Measurements from ENCODE around the gene SLC1A3. TPM values are rescaled to one million over a fixed set of nuclear protein-coding genes. Genes with fewer than 3 reads are reported as not detected.

SLC1A3 gene
- total RNA-seq, 2 donors from 2014 or later = 2.6 to 4.2 TPM

DNA sequence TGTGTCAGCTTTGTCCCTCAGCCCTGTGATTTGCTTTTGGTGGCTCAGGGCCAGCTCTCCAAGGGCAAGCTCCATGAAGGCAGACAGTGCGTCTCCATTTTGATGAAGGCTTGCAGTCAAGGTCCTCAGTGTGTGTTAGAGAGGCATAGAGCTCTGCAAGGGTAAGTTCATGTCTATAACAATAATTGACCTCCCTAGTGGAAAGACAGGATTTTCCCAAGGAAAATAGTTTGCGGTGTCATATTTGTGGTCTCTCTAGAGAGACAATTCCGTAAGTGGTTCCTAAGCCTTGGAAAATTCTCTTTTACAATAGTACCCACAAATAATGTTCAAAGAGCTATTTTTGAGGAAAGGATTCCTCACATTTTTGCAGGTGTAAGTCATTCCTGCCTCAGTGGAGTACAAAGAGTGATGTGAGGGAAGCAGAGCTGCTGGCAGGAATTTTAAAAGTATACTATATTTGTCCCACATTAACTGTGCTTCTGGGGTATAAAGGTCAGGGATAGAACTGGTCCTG lies 40.2 kb downstream of the SLC1A3 start:
- H3K27ac Mint-ChIP-seq = no peak overlapping the region
- H3K4me1 Mint-ChIP-seq = peaks cover 15% of the 10 kb centered on the region
- Histone ChIP-seq H3K27me3 (ENCODE audit: control insufficient read depth, insufficient read depth, low read length, poor library complexity, severe bottlenecking) (no peaks in the 10 kb centered on the region), H3K4me3 (ENCODE audit: low read length) (no peak overlapping the region), H3K36me3 (ENCODE audit: control insufficient read depth, insufficient read depth, low read length) (no peaks in the 10 kb centered on the region), H3K9me3 (ENCODE audit: control insufficient read depth, low read length) (no peaks in the 10 kb centered on the region), H3K9ac (ENCODE audit: extremely low read depth, low read length, poor library complexity, severe bottlenecking) (no peak overlapping the region), H3K4me1 (ENCODE audit: control insufficient read depth, insufficient read depth, low read length) (peaks cover 8% of the 10 kb centered on the region), H3K27ac (ENCODE audit: low read depth, low read length) (no peak overlapping the region)
- H3K27me3 Mint-ChIP-seq (ENCODE audit: insufficient read depth) = peaks cover under 1% of the 10 kb centered on the region
- no peak for DNase-seq
- no peaks in the 10 kb centered on the region for H3K36me3 Mint-ChIP-seq (ENCODE audit: low read depth)
- no peak overlapping the region for H3K4me3 Mint-ChIP-seq
- WGBS, 2 experiments (ENCODE audit: insufficient coverage in 1 of 2, insufficient read length in 1 of 2) = 90 to 96% methylated on average over 2 to 3 of the region's 3 CpGs
- TF ChIP-seq, protein P1, sequence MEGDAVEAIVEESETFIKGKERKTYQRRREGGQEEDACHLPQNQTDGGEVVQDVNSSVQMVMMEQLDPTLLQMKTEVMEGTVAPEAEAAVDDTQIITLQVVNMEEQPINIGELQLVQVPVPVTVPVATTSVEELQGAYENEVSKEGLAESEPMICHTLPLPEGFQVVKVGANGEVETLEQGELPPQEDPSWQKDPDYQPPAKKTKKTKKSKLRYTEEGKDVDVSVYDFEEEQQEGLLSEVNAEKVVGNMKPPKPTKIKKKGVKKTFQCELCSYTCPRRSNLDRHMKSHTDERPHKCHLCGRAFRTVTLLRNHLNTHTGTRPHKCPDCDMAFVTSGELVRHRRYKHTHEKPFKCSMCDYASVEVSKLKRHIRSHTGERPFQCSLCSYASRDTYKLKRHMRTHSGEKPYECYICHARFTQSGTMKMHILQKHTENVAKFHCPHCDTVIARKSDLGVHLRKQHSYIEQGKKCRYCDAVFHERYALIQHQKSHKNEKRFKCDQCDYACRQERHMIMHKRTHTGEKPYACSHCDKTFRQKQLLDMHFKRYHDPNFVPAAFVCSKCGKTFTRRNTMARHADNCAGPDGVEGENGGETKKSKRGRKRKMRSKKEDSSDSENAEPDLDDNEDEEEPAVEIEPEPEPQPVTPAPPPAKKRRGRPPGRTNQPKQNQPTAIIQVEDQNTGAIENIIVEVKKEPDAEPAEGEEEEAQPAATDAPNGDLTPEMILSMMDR (conservative IDR thresholded peaks at IDR 0.05) = no peak
- no peaks in the 10 kb centered on the region for H3K9me3 Mint-ChIP-seq

DNA sequence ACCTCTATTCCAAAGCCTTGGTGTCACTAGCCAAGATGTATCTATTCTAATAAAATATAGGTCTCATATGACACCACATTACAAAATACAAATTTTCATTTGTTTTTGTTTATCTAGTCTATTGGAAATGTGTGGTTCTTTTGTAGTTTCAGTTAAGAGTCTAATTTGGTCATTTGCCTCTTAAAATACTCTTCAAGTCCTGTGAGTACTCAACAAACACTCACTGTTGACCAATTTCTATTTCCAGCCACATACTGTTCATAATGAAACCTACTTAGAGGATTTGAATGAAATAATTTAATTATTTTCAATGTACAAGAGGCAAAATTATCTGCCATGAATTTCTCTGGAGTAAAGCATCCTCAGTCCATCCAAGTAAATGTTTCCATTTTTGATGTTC lies 40.6 kb downstream of the SLC1A3 start:
- Mint-ChIP-seq H3K4me3 (no peak overlapping the region), H3K27me3 (ENCODE audit: insufficient read depth) (peaks cover 5% of the 10 kb centered on the region), H3K36me3 (ENCODE audit: low read depth) (no peaks in the 10 kb centered on the region), H3K27ac (no peak overlapping the region), H3K9me3 (no peaks in the 10 kb centered on the region), H3K4me1 (peaks cover 15% of the 10 kb centered on the region)
- Histone ChIP-seq H3K36me3 (ENCODE audit: control insufficient read depth, insufficient read depth, low read length) (no peaks in the 10 kb centered on the region), H3K27me3 (ENCODE audit: control insufficient read depth, insufficient read depth, low read length, poor library complexity, severe bottlenecking) (peaks cover 2% of the 10 kb centered on the region), H3K27ac (ENCODE audit: low read depth, low read length) (no peak overlapping the region), H3K4me1 (ENCODE audit: control insufficient read depth, insufficient read depth, low read length) (peaks cover 8% of the 10 kb centered on the region), H3K4me3 (ENCODE audit: low read length) (no peak overlapping the region), H3K9ac (ENCODE audit: extremely low read depth, low read length, poor library complexity, severe bottlenecking) (no peak overlapping the region), H3K9me3 (ENCODE audit: control insufficient read depth, low read length) (no peaks in the 10 kb centered on the region)
- DNase-seq = no peak
- TF ChIP-seq, protein P1 (conservative IDR thresholded peaks at IDR 0.05) = no peak

GRCh38 chr5:36648426-36648825 lies 42.0 kb downstream of the SLC1A3 start:
- Histone ChIP-seq H3K36me3 (ENCODE audit: control insufficient read depth, insufficient read depth, low read length) (no peaks in the 10 kb centered on the region), H3K9me3 (ENCODE audit: control insufficient read depth, low read length) (no peaks in the 10 kb centered on the region), H3K4me3 (ENCODE audit: low read length) (no peak overlapping the region), H3K4me1 (ENCODE audit: control insufficient read depth, insufficient read depth, low read length) (peaks cover 8% of the 10 kb centered on the region), H3K9ac (ENCODE audit: extremely low read depth, low read length, poor library complexity, severe bottlenecking) (no peak overlapping the region), H3K27ac (ENCODE audit: low read depth, low read length) (no peak overlapping the region), H3K27me3 (ENCODE audit: control insufficient read depth, insufficient read depth, low read length, poor library complexity, severe bottlenecking) (peaks cover 11% of the 10 kb centered on the region)
- Mint-ChIP-seq H3K36me3 (ENCODE audit: low read depth) (no peaks in the 10 kb centered on the region), H3K27ac (no peak overlapping the region), H3K4me1 (peaks cover 15% of the 10 kb centered on the region), H3K4me3 (no peak overlapping the region), H3K27me3 (ENCODE audit: insufficient read depth) (peaks cover 10% of the 10 kb centered on the region), H3K9me3 (no peaks in the 10 kb centered on the region)
- DNase-seq = no peak
- 63 to 64% methylated on average over 2 to 3 of the region's 3 CpGs for WGBS, 2 experiments (ENCODE audit: insufficient coverage in 1 of 2, insufficient read length in 1 of 2)
- TF ChIP-seq, protein P1 (conservative IDR thresholded peaks at IDR 0.05) = no peak
